ENCODE data around the gene ESPNL. TPM values are rescaled to one million over a fixed set of nuclear protein-coding genes. Genes with fewer than 3 reads are reported as not detected.
A peak's percentile ranks its signal among the peaks of the same experiment; 100 is the strongest.

ESPNL gene
- total and polyA plus RNA-seq, 2 of the 4 experiments (the other 2 are of a cell fraction) = 2.0 TPM

DNA sequence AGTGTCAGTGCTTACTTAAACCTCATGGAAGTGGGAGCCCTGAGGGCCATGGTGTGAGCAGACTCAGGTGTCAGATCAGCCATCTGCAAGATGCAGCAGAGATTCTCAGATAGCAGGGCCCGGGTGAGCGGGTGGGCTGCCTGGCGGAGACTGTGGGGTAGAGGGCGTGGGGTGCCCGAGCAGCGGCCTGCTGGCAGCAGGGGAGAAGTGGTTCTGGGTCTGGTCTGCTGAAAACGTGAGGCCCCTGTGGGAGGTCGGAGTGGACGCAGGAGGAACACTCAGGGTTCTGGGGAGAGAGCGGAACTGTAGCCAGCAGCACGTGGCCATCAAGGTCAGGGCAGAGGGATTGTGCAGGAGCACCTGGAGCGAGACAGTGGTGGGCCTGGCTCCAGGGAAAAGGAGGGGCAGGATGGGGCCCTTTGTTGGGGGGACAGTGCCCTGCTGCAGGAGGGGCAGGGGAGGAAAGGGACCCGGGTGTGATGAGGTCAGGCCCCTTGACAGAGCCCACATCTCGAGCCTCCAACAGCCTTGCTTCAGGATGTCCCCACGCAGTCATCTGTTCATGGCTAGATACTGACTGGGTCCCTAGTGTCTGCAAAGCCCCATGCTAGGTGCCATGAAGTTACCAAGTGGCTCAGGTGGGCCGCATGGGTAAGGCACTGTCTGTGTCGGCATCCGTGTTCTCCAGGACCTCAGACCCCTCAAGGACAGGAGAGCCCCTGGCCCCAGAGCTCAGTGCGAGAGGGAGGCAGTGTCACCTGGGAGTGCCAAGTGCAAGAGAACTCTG is 2.7 kb upstream of the ESPNL start:
- POLR2A ChIA-PET (ENCODE audit: unreplicated experiment) = no interaction called here
- Histone ChIP-seq H2BK20ac (ENCODE audit: low read depth, low read length) (no peak overlapping the region), H4K20me1 (ENCODE audit: insufficient read depth, low read length) (no peaks in the 10 kb centered on the region), H3K36me3 (ENCODE audit: control insufficient read depth, insufficient read depth, low read length) (no peaks in the 10 kb centered on the region), H2BK120ac (ENCODE audit: low read depth, low read length) (no peak overlapping the region), H2AFZ (replicated peaks; ENCODE audit: low read length, poor library complexity) (no peak overlapping the region), H3K9me1 (ENCODE audit: insufficient read depth, low read length) (no peaks in the 10 kb centered on the region), H2AK5ac (ENCODE audit: low read depth, low read length) (no peak overlapping the region), H3K56ac (ENCODE audit: extremely low read depth, insufficient read depth, low read length) (no peak overlapping the region), H3K27ac (ENCODE audit: insufficient read depth, low read length) (no peak overlapping the region), H2BK5ac (ENCODE audit: low read depth, low read length, poor library complexity, severe bottlenecking) (no peak overlapping the region), H2AK9ac (replicated peaks; ENCODE audit: low read depth, low read length, poor library complexity) (peak overlapping the region; percentile 50), H3K9ac (ENCODE audit: low read depth, low read length) (no peak overlapping the region), H4K91ac (ENCODE audit: insufficient read depth, low read depth, low read length) (no peak overlapping the region), H4K8ac (ENCODE audit: low read depth in 2 of 2, low read length in 2 of 2) (no peak overlapping the region), H3K23ac (ENCODE audit: low read depth, low read length) (no peak overlapping the region), H3K27me3 (ENCODE audit: control insufficient read depth, insufficient read depth, low read length) (no peaks in the 10 kb centered on the region), H3K4ac (ENCODE audit: low read depth, low read length) (no peak overlapping the region), H3K4me2 (ENCODE audit: low read depth, low read length) (no peak overlapping the region), H3K4me1 (ENCODE audit: control insufficient read depth, insufficient read depth, low read length) (no peaks in the 10 kb centered on the region), H4K5ac (ENCODE audit: low read depth, low read length) (no peak overlapping the region), H3K79me1 (ENCODE audit: low read depth in 1 of 2, low read length in 2 of 2) (no peaks in the 10 kb centered on the region), H3K18ac (ENCODE audit: low read depth, low read length) (no peak overlapping the region), H3K4me3 (ENCODE audit: insufficient read depth, low read depth, low read length) (no peak overlapping the region), H3K14ac (replicated peaks; ENCODE audit: low read depth, low read length) (no peak overlapping the region), H2BK15ac (ENCODE audit: low read depth, low read length) (no peak overlapping the region), H3K9me3 (ENCODE audit: control insufficient read depth, insufficient read depth, low read length) (no peaks in the 10 kb centered on the region)
- TF ChIP-seq BHLHE40 (IDR thresholded peaks at IDR 0.05; ENCODE audit: low read depth, low read length) = no peak
- TF ChIP-seq, protein P1, sequence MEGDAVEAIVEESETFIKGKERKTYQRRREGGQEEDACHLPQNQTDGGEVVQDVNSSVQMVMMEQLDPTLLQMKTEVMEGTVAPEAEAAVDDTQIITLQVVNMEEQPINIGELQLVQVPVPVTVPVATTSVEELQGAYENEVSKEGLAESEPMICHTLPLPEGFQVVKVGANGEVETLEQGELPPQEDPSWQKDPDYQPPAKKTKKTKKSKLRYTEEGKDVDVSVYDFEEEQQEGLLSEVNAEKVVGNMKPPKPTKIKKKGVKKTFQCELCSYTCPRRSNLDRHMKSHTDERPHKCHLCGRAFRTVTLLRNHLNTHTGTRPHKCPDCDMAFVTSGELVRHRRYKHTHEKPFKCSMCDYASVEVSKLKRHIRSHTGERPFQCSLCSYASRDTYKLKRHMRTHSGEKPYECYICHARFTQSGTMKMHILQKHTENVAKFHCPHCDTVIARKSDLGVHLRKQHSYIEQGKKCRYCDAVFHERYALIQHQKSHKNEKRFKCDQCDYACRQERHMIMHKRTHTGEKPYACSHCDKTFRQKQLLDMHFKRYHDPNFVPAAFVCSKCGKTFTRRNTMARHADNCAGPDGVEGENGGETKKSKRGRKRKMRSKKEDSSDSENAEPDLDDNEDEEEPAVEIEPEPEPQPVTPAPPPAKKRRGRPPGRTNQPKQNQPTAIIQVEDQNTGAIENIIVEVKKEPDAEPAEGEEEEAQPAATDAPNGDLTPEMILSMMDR (conservative IDR thresholded peaks at IDR 0.05; ENCODE audit: low read depth, low read length) = no peak
- TF ChIP-seq NFE2L2 (IDR thresholded peaks at IDR 0.05; ENCODE audit: low read depth, low read length) = no peak
- no peak for TF ChIP-seq RAD21 (IDR thresholded peaks at IDR 0.05; ENCODE audit: low read length)
- TF ChIP-seq MAZ (IDR thresholded peaks at IDR 0.05; ENCODE audit: borderline replicate concordance, low read depth, low read length) = no peak
- TF ChIP-seq CEBPB (IDR thresholded peaks at IDR 0.05; ENCODE audit: low read depth, low read length) = no peak
- TF ChIP-seq FOS (IDR thresholded peaks at IDR 0.05; ENCODE audit: low read depth, low read length) = no peak
- TF ChIP-seq, protein P2, sequence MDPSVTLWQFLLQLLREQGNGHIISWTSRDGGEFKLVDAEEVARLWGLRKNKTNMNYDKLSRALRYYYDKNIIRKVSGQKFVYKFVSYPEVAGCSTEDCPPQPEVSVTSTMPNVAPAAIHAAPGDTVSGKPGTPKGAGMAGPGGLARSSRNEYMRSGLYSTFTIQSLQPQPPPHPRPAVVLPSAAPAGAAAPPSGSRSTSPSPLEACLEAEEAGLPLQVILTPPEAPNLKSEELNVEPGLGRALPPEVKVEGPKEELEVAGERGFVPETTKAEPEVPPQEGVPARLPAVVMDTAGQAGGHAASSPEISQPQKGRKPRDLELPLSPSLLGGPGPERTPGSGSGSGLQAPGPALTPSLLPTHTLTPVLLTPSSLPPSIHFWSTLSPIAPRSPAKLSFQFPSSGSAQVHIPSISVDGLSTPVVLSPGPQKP (IDR thresholded peaks at IDR 0.05; ENCODE audit: borderline replicate concordance, low read depth, low read length) = no peak
- TF ChIP-seq SMC3 (IDR thresholded peaks at IDR 0.05; ENCODE audit: low read depth, low read length) = no peak
- 89% methylated on average over 12 of the region's 19 CpGs; no CpG with 5 or more reads in 1 of the 2 experiments for WGBS, 2 experiments (ENCODE audit: extremely low coverage in 2 of 2, insufficient read length in 1 of 2)
- intact Hi-C loops (cut with micrococcal nuclease) = no loop called here
- ATAC-seq (ENCODE audit: low read depth) (no peak), DNase-seq (no peak)
- dilution Hi-C loops (cut with HindIII; ENCODE audit: low sequenced_read_pairs, unreplicated experiment) = no loop called here
- CTCF ChIA-PET = no interaction called here
- BruUV-seq (replicated peaks) = no TSS peak
- in situ Hi-C loops (cut with MboI; ENCODE audit: low sequenced_read_pairs) = no loop called here

Measured in IMR-90 (cell line).